ENCODE results near the gene IMPACT. TPM values are rescaled to one million over a fixed set of nuclear protein-coding genes. Genes with fewer than 3 reads are reported as not detected.

Gene IMPACT
- total RNA-seq, 3 donors from 2014 or later = 20.3 to 30.8 (median 29.4) TPM

- intact Hi-C loops (cut with DNase I, micrococcal nuclease) = no loop called here
These were observed 73.3 kb downstream of the IMPACT start for GRCh38 chr18:24499814-24500213.

GRCh38 chr18:24500217-24500616 lies 73.7 kb downstream of the IMPACT start:
- H3K9me3 ChIP-seq = no peaks in the 10 kb centered on the region
- intact Hi-C loops (cut with DNase I, micrococcal nuclease) = no loop called here
- DNase-seq (no peak), ATAC-seq (no peak)
- no peak for TF ChIP-seq CTCF (IDR thresholded peaks at IDR 0.05)
- H3K4me1 ChIP-seq (ENCODE audit: low read depth) = no peaks in the 10 kb centered on the region
- no peaks in the 10 kb centered on the region for H3K36me3 ChIP-seq (ENCODE audit: low read depth)
- H3K4me3 ChIP-seq = no peak overlapping the region

More at GRCh38 chr18:24499814-24500213, 73.3 kb downstream of the IMPACT start:
- DNase-seq (no peak), ATAC-seq (no peak)
- H3K4me3 ChIP-seq = no peak overlapping the region
- TF ChIP-seq CTCF (IDR thresholded peaks at IDR 0.05) = no peak
- no peaks in the 10 kb centered on the region for H3K4me1 ChIP-seq (ENCODE audit: low read depth)
- H3K36me3 ChIP-seq (ENCODE audit: low read depth) = no peaks in the 10 kb centered on the region
- H3K9me3 ChIP-seq = no peaks in the 10 kb centered on the region

- no peak for ATAC-seq
- intact Hi-C loops (cut with DNase I, micrococcal nuclease) = no loop called here
- DNase-seq = no peak
- H3K4me1 ChIP-seq (ENCODE audit: low read depth) = no peaks in the 10 kb centered on the region
- H3K9me3 ChIP-seq = no peaks in the 10 kb centered on the region
- no peaks in the 10 kb centered on the region for H3K36me3 ChIP-seq (ENCODE audit: low read depth)
- no peak overlapping the region for H3K4me3 ChIP-seq
- TF ChIP-seq CTCF (IDR thresholded peaks at IDR 0.05) = no peak
These were observed 74.3 kb downstream of the IMPACT start for GRCh38 chr18:24500766-24501165.

GRCh38 chr18:24502667-24503523 lies 76.4 kb downstream of the IMPACT start:
- no peak for DNase-seq
- H3K4me3 ChIP-seq = no peak overlapping the region
- H3K4me1 ChIP-seq (ENCODE audit: low read depth) = no peaks in the 10 kb centered on the region
- ATAC-seq = no peak
- no peak for TF ChIP-seq CTCF (IDR thresholded peaks at IDR 0.05)
- no peaks in the 10 kb centered on the region for H3K9me3 ChIP-seq
- intact Hi-C loops (cut with DNase I, micrococcal nuclease) = no loop called here
- no peaks in the 10 kb centered on the region for H3K36me3 ChIP-seq (ENCODE audit: low read depth)

Other genes starting within 250 kb of the IMPACT start
- gene OSBPL1A, start 28.8 kb upstream of the IMPACT start, total RNA-seq = 10 to 100 TPM; 32.5 to 77.5 (median 69.8) TPM
- gene HRH4, start 34.0 kb downstream of the IMPACT start, total RNA-seq = under 1 TPM in 2 of 3 donors, not detected in 1; 0.28 to 0.29 TPM